GM19467 (cell line): ENCODE data around the gene CDKN2A.
A peak's percentile ranks its signal among the peaks of the same experiment; 100 is the strongest.

ENCODE experiments used
- ATAC-seq: cut with Tn5 transposase; IDR thresholded peaks from one replicate; pipeline ENCODE4 v1.9.1; 2021; ENCODE audit warnings: mild to moderate bottlenecking, moderate library complexity; ENCODE audit not compliant: unreplicated experiment

Gene CDKN2A

GRCh38 chr9:21993893-21994555 lies at the start of gene CDKN2A:
Gene CDKN2A, minus strand, starts transcription at chr9:21994392.
- ATAC-seq, result peak; percentile 34

DNA sequence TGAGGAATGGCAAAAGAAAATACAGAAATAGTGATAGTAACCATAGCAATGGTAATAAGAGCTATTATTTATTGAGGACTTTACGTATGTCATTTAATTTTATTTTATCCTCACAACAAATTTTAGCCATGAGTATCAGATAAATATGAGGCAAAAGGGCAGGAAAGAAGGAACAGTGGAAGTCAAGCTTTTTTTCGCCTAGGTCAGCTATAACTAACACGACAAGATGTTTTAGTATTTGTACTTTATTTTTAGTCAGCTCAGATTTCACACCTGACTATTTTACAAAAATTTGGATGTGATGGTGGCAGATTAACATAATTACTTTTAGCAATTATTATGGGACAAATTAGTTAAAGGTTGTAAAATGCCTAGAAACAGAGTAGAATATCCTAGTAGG lies 49.7 kb upstream of the CDKN2A start:
- no peak for ATAC-seq

DNA sequence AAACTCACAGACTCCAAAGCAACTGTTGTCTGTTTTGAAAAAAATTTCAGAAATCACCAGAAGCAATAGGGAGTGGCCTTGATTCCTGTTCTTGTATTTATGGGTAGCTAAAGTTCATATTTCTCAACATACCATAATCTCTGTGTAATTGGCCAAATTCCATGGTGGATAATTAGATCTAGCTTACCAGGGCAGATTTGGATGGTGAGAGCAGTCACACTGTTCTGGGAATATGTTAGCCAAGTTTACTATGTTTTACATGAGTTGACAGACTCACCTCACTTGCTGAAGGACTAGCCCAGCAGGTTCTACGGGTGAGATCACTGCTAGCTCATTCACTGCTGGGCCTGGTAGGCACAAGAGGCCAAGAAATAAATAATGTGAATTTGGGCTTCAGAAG lies 47.6 kb upstream of the CDKN2A start:
- ATAC-seq, result no peak

DNA sequence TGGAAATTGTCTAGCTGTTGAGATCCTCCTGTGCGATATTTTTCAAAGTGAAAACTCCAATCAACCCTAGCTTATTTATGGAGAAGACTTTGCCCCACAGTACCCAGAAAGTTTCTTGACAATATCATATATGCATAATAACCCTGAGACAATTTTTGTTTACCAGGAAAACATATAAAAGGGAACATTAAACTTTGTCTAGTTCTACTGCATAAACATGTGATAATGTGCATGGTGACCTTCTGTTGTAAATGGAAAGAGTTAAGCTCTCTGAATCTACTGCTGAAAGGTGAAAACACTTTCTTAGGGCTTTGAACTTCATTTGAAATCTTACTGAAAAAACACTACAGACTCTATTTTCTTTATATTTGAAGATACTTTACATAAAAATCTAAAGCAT lies 47.2 kb upstream of the CDKN2A start:
- no peak for ATAC-seq

DNA sequence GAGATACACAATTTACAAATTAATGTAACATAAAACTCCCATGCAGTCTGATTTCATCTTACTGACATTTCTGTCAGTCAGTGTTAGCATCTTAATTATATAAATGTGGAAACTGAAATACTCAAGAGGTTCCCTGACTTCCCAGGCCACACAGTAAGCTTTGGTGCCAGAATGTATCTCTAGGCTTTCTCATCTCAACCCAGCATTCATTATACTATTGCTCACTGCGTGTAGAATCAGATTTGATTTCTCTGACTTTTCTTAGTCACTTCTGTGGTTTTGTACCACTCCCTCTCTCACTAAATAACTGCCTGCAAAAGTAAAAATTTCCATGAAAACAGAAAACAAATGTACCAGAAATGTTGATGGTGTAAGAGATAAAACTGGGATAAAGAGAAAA lies 46.6 kb upstream of the CDKN2A start:
- ATAC-seq, result no peak

DNA sequence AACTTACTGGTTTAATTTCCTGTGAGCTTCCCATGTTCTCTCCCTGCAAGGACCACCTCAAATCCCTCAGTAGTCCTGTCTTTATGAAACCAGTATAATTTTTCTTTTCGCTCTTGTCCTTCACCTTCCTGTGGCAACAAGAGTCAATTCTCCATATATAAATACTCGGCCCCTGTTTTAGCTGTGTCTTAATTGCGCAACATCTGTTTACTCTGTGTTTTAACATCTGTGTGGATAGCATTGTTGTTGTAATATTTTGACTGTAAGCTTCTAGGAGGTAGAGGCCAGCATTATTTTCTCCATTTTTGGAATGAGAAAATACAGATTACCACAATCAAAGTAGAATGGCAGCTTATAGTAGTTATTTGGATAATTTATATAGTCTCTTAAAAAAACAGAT lies 45.1 kb upstream of the CDKN2A start:
- ATAC-seq, result no peak

GRCh38 chr9:22037954-22038690 lies 43.9 kb upstream of the CDKN2A start:
- no peak for ATAC-seq

DNA sequence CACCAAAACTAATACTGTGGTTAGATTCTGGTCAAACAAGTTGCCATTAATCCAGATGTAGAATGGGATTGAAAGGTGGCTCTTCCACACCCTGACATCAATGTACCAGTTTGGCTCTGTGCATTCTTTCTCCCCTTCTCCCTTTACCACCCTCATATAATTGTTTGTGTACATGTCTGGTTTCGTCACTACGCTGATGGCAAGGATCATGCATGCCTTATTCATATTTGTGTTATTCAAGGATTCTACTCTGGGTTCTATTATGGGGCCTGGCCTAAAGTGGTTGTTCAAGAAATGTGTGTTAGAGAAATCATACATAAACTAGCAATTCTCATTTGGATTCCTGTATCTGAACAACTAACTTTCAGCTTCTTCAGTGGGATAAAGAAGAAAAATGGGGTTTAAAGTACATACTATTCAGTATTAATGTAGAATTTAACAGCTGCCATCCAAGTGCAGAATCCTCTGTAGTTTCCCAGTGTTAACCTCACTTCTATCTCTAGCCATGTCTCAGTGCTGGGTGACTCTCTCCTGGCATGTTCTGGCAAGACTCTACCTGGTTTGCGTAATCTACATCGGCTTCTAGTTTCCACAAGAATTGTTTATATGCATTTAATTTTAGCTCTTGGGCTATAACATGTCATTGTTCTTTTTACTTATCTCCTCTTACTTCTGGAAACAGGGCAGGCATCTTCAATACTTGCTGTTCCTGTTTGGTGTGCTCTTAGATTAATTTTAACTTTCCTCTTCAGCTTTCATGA lies 42.9 kb upstream of the CDKN2A start:
- no peak for ATAC-seq

DNA sequence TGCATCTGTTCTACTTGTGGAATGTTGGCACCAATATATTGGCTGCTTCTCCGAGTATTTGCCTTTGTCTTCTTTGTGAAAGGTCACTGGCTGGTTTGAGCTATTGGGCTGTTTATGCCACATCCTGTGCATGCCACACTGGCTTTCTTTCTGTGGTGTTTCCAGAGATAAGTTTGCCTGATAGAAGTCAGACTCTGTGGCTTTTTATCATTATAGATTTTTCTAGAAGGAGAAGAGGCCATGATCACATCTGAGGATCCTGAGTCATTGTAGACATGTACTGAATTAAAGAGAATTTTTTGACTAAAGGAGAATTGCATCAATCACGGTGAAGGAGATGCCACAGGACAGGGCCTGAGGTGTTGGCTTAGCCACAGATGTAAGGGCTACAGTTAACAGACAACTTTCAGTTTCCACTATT lies 41.4 kb upstream of the CDKN2A start:
- ATAC-seq, result no peak

GRCh38 chr9:22033012-22033630 lies 38.9 kb upstream of the CDKN2A start:
- no peak for ATAC-seq

DNA sequence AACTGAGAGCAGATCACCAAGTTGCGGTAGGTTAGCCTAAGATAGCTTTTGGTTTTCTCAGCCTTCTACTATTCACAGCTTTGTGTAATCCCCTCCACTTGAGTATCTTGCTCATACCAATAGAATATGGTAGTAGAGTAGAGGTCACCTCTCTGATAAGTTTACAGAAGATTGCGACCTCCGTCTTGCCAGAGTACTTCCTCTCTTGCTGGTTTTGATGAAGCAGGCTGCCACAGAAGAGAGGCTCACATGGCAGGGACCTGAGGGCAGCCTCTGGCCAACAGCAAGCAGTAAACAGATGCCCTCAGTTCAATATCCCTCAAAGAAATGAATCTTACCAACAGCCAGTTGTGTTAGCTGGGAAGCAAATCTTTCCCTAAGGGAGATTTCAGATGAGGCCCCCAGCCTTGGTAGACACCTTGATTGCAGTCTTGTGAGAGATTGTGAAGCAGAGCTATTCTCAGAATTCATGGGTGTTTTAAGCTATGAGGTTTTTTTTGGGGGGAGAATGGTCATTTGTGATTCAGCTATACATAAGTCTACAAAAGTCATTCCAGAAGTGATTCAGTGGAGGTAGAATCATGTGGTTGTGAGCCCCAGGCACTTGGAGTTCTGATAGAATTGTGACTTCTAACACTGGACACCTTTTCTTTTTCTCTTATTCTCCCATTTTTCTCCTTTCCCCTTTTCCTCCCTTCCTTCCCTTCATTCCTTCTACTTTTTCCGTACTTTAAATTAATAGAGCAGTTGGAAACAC lies 37.6 kb upstream of the CDKN2A start:
- ATAC-seq, result no peak

DNA sequence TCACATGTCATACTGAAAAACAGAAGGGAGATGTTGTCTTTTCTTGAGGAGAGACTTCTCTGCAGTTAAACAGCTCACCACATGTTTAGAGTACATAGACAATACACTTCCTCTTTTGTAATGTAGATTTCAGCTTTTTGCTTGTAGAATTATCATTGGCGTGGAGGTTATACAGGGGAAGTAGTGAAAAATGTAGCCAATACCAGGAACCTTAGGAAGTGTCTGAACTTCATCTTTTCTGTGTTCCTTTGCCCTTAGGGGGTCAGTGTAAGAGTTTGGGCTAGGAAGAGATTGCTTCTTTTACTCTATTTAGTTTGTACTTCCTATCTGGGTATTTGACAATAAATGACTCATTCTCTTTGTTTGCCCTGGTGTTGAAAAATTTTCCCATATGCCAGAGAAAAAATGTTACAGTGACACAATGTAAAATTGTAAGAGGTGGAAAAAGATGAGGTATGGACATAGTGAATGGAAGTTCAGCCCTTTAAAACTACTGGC lies 36.0 kb upstream of the CDKN2A start:
- ATAC-seq, result peak; percentile 63

GRCh38 chr9:22029231-22029630 lies 35.0 kb upstream of the CDKN2A start:
- no peak for ATAC-seq

- no peak for ATAC-seq
Observed at GRCh38 chr9:22028394-22028793, 34.2 kb upstream of the CDKN2A start.

DNA sequence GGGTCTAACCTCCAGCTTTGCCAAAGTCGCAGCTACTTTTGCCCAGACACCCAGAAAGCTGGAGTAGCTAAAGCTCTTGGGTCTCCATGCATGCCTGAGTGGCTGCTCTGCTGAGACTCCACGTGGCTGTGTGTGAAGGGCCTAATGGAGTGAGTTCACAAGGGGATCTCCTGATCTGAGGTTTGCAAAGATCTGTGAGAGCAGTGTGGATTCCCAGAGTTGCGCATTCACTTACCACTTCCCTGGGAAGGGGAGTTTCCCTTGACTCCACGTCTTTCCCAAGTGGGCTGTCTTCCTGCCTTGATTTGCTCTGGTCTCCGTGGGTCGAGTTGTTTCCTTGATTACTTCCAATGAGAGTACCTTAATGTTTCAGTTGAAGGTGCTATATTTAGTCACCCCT lies 32.5 kb upstream of the CDKN2A start:
- ATAC-seq, result no peak

GRCh38 chr9:22022396-22022795 lies 28.2 kb upstream of the CDKN2A start:
- ATAC-seq, result no peak

DNA sequence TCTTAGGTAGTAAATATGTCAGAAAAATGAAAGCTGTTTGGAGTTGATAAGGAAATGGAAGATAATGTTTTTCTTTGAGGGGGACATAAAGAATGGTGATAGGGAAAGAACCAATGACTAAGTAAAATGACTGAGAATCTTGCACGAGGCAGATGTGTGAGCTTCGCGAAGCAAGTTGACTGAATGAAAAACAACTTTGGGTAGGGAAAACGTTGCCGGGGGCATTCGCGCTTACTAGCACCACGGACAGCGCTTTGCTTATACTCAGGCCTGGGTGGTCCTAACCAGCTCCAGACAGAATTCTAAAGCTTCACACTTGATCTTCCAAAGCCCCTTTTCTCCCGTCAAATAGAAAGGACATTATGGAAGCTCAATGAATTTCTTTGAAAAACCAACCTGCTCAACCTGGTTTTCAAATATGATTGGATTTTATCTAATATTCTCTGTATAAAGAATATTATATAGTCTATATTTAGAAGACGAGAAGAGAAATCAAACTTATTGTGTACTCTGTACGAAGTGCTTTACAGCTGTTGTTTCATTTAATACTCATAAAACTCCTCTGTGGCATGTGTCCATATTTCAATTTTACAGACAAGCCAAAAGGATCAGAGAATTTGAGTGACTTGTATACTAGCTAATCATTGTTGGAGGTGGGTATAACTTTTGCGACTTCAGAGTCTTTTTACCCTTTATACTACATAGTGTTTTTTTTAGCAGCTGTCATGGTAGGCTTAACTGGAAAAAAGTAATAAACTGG lies 16.9 kb upstream of the CDKN2A start:
- no peak for ATAC-seq

GRCh38 chr9:22009506-22009867 lies 15.3 kb upstream of the CDKN2A start:
- peak; percentile 43 for ATAC-seq

DNA sequence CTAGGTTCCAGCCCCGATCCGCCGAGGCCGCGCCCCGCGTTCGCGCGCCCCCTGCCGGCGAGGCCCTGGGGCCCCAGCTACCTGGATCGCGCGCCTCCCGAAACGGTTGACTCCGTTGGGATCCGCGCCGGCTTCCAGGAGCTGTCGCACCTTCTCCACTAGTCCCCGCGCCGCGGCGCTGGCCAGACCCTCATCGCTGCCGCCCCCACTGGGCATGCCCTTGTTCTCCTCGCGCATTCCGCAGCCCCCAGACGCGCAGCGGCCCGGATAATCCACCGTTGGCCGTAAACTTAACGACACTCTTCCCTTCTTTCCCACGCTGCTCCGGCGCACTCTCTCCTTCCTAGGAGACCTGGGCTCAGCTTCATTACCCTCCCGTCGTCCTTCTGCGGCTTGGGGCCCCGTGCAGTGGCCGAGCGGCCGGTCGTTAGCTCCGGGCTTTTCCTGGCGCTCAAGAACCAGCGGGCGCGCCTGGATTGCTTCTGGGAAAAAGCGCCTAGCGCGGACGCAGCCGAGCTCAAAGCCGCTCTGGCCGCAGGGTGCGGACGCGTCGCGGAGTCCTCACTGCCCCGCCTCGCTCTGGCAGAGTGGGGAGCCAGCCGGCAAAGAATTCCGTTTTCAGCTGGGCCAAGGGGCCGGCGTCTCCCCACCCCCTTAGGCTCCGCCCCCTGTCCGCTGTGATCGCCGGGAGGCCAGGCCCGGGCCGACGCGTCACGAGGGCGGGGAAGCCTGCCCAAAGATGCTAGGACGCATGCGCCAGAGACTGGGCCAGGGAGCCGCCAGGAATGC lies 14.7 kb upstream of the CDKN2A start, which contains the start of gene CDKN2B:
Gene CDKN2B, minus strand, starts transcription at position 589 of the 789 bp plus-strand sequence. Its CDS starts 352 bp downstream, at position 237.
- peak; percentile 86 for ATAC-seq
